HEK293 (cell line): ENCODE measurements around the gene ARSB.

ENCODE experiments used
- CTCF ChIA-PET: fragments of 350-600 bp; formaldehyde crosslinking; extraction: SDS; loops from one replicate; lab custom pipeline; 2021; ENCODE audit warnings: antibody characterized with exemption; lab: Yijun Ruan, JAX
- POLR2A ChIA-PET: fragments of 300-600 bp; formaldehyde crosslinking; extraction: SDS; loops from one replicate; lab custom pipeline; 2020; ENCODE audit warnings: antibody characterized with exemption, inconsistent platforms; lab: Yijun Ruan, JAX
- H3K27ac ChIP-seq: fragments of 200-500 bp; sonication (Bioruptor generic); 2 replicates; pipeline ENCODE4 v1.5.1; 2014; ENCODE audit warnings: low read depth, low read length, control low read depth, inconsistent platforms; ENCODE audit errors: extremely low read depth
- H3K36me3 ChIP-seq, 2 experiments: fragments of 200-500 bp in 1 of 2; sonication (Bioruptor generic) in 1 of 2; 1 replicate in 1 of 2; 2 replicates in 1 of 2; pipeline ENCODE4 v1.5.1; 2014 to 2017; ENCODE audit warnings: inconsistent platforms in 2 of 2, low read length in 2 of 2; ENCODE audit not compliant: control insufficient read depth in 2 of 2, insufficient read depth in 1 of 2
- H3K4me1 ChIP-seq: fragments of 200-500 bp; sonication (Bioruptor generic); 2 replicates; pipeline ENCODE4 v1.5.1; 2014; ENCODE audit warnings: mild to moderate bottlenecking, low read length, inconsistent platforms; ENCODE audit not compliant: control insufficient read depth, insufficient read depth
- H3K4me3 ChIP-seq: 2 replicates; pipeline ENCODE4 v1.5.1; 2011; ENCODE audit warnings: low read depth, mild to moderate bottlenecking, control low read depth, low read length, moderate library complexity
- H3K9me3 ChIP-seq: fragments of 200-500 bp; sonication (Bioruptor generic); 2 replicates; pipeline ENCODE4 v1.5.1; 2014; ENCODE audit warnings: low read depth, low read length, inconsistent platforms; ENCODE audit not compliant: control insufficient read depth, insufficient read depth
- EGR2 ChIP-seq: fragments of 450-650 bp; formaldehyde crosslinking; IDR thresholded peaks from 2 replicates; pipeline ENCODE4 v1.5.1; 2016; ENCODE audit warnings: low read depth, missing biosample characterization, missing genetic modification characterization
- HOXA7 ChIP-seq: sonication (generic); formaldehyde crosslinking; IDR thresholded peaks from 2 replicates; pipeline ENCODE4 v1.8.1; 2022; ENCODE audit warnings: missing genetic modification reagents, borderline replicate concordance
- PRDM1 ChIP-seq: fragments of 450-650 bp; formaldehyde crosslinking; IDR thresholded peaks from 2 replicates; pipeline ENCODE4; 2016; ENCODE audit warnings: missing biosample characterization, missing genetic modification characterization
- REPIN1 ChIP-seq: fragments of 450-650 bp; formaldehyde crosslinking; IDR thresholded peaks from 2 replicates; pipeline ENCODE4 v1.5.1; 2017; ENCODE audit warnings: missing biosample characterization, missing genetic modification characterization, low read depth
- SCRT1 ChIP-seq: fragments of 450-650 bp; formaldehyde crosslinking; IDR thresholded peaks from 2 replicates; pipeline ENCODE4 v1.5.1; 2016; ENCODE audit warnings: missing biosample characterization, missing genetic modification characterization, borderline replicate concordance
- ZBTB1 ChIP-seq: fragments of 450-650 bp; formaldehyde crosslinking; IDR thresholded peaks from 2 replicates; pipeline ENCODE4 v1.5.1; 2016; ENCODE audit warnings: missing biosample characterization, missing genetic modification characterization
- ZFHX2 ChIP-seq: fragments of 450-650 bp; formaldehyde crosslinking; conservative IDR thresholded peaks from 2 replicates; pipeline ENCODE4 v1.5.1; 2016; ENCODE audit warnings: missing biosample characterization, missing genetic modification characterization
- ZFP69B ChIP-seq: fragments of 450-650 bp; formaldehyde crosslinking; IDR thresholded peaks from 2 replicates; pipeline ENCODE4 v1.5.1; 2016; ENCODE audit warnings: missing biosample characterization, missing genetic modification characterization
- ZIC2 ChIP-seq: fragments of 450-650 bp; formaldehyde crosslinking; IDR thresholded peaks from 2 replicates; pipeline ENCODE4 v1.5.1; 2016; ENCODE audit warnings: missing biosample characterization, missing genetic modification characterization
- ZNF169 ChIP-seq: fragments of 450-650 bp; formaldehyde crosslinking; IDR thresholded peaks from 2 replicates; pipeline ENCODE4 v1.5.1; 2016; ENCODE audit warnings: missing biosample characterization, missing genetic modification characterization
- ZNF2 ChIP-seq: fragments of 450-650 bp; formaldehyde crosslinking; IDR thresholded peaks from 2 replicates; pipeline ENCODE4 v1.5.1; 2016; ENCODE audit warnings: missing biosample characterization, missing genetic modification characterization
- ZNF302 ChIP-seq: fragments of 450-650 bp; formaldehyde crosslinking; IDR thresholded peaks from 2 replicates; pipeline ENCODE4 v1.5.1; 2016; ENCODE audit warnings: missing biosample characterization, missing genetic modification characterization, low read depth
- ZNF391 ChIP-seq: fragments of 450-650 bp; formaldehyde crosslinking; IDR thresholded peaks from 2 replicates; pipeline ENCODE4 v1.5.1; 2016; ENCODE audit warnings: low read depth, missing biosample characterization, missing genetic modification characterization, borderline replicate concordance
- ZNF394 ChIP-seq: fragments of 450-650 bp; formaldehyde crosslinking; IDR thresholded peaks from 2 replicates; pipeline ENCODE4 v1.5.1; 2016; ENCODE audit warnings: missing biosample characterization, missing genetic modification characterization, mild to moderate bottlenecking, moderate library complexity, borderline replicate concordance
- ZNF610 ChIP-seq: fragments of 450-650 bp; formaldehyde crosslinking; IDR thresholded peaks from 2 replicates; pipeline ENCODE4 v1.5.1; 2016; ENCODE audit warnings: missing biosample characterization, missing genetic modification characterization, borderline replicate concordance
- TF ChIP-seq, protein P1 (sequence below): fragments of 450-650 bp; formaldehyde crosslinking; IDR thresholded peaks from 2 replicates; pipeline ENCODE4 v1.5.1; 2016; ENCODE audit warnings: missing biosample characterization, missing genetic modification characterization, borderline replicate concordance
- TF ChIP-seq, protein P2 (sequence below): fragments of 450-650 bp; formaldehyde crosslinking; IDR thresholded peaks from 2 replicates; pipeline ENCODE4 v1.5.1; 2016; ENCODE audit warnings: missing biosample characterization, missing genetic modification characterization
- TF ChIP-seq, protein P3 (sequence below): fragments of 450-650 bp; formaldehyde crosslinking; IDR thresholded peaks from 2 replicates; pipeline ENCODE4 v1.5.1; 2016; ENCODE audit warnings: missing biosample characterization, missing genetic modification characterization
- TF ChIP-seq, protein P4 (sequence below): sonication (generic); formaldehyde crosslinking; IDR thresholded peaks from 2 replicates; pipeline ENCODE4 v1.8.1; 2022; ENCODE audit warnings: mild to moderate bottlenecking, moderate library complexity, missing genetic modification reagents
- TF ChIP-seq, protein P5 (sequence below): fragments of 450-650 bp; formaldehyde crosslinking; IDR thresholded peaks from 2 replicates; pipeline ENCODE4 v1.5.1; 2017; ENCODE audit warnings: missing biosample characterization, missing genetic modification characterization
- TF ChIP-seq, protein P6 (sequence below): fragments of 450-650 bp; formaldehyde crosslinking; IDR thresholded peaks from 2 replicates; pipeline ENCODE4 v1.5.1; 2016; ENCODE audit warnings: missing biosample characterization, missing genetic modification characterization

ARSB gene

DNA sequence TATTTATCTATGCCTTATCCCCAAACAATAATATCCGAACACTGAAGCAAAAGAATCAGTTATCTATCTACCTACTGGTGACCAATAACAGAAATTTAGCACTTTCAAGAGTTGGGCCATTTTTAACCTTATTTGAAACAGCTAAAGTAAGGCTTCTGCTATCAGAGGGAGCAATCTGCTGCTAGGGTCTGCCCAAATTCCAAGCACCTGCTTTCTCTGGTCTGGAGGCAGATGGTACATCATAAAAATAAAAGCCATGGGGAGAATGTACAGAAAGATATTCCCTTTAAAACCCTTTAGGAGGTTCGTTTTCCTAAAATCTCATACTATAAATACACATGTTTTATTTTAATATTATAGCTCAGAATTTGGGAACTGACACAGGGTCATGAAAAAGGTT, 37.7 kb upstream of the ARSB start (continued):
- TF ChIP-seq, protein P1, sequence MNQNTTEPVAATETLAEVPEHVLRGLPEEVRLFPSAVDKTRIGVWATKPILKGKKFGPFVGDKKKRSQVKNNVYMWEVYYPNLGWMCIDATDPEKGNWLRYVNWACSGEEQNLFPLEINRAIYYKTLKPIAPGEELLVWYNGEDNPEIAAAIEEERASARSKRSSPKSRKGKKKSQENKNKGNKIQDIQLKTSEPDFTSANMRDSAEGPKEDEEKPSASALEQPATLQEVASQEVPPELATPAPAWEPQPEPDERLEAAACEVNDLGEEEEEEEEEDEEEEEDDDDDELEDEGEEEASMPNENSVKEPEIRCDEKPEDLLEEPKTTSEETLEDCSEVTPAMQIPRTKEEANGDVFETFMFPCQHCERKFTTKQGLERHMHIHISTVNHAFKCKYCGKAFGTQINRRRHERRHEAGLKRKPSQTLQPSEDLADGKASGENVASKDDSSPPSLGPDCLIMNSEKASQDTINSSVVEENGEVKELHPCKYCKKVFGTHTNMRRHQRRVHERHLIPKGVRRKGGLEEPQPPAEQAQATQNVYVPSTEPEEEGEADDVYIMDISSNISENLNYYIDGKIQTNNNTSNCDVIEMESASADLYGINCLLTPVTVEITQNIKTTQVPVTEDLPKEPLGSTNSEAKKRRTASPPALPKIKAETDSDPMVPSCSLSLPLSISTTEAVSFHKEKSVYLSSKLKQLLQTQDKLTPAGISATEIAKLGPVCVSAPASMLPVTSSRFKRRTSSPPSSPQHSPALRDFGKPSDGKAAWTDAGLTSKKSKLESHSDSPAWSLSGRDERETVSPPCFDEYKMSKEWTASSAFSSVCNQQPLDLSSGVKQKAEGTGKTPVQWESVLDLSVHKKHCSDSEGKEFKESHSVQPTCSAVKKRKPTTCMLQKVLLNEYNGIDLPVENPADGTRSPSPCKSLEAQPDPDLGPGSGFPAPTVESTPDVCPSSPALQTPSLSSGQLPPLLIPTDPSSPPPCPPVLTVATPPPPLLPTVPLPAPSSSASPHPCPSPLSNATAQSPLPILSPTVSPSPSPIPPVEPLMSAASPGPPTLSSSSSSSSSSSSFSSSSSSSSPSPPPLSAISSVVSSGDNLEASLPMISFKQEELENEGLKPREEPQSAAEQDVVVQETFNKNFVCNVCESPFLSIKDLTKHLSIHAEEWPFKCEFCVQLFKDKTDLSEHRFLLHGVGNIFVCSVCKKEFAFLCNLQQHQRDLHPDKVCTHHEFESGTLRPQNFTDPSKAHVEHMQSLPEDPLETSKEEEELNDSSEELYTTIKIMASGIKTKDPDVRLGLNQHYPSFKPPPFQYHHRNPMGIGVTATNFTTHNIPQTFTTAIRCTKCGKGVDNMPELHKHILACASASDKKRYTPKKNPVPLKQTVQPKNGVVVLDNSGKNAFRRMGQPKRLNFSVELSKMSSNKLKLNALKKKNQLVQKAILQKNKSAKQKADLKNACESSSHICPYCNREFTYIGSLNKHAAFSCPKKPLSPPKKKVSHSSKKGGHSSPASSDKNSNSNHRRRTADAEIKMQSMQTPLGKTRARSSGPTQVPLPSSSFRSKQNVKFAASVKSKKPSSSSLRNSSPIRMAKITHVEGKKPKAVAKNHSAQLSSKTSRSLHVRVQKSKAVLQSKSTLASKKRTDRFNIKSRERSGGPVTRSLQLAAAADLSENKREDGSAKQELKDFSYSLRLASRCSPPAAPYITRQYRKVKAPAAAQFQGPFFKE = no peak
- no peak for TF ChIP-seq SCRT1 (tag by site-specific recombination)
- TF ChIP-seq, protein P2, sequence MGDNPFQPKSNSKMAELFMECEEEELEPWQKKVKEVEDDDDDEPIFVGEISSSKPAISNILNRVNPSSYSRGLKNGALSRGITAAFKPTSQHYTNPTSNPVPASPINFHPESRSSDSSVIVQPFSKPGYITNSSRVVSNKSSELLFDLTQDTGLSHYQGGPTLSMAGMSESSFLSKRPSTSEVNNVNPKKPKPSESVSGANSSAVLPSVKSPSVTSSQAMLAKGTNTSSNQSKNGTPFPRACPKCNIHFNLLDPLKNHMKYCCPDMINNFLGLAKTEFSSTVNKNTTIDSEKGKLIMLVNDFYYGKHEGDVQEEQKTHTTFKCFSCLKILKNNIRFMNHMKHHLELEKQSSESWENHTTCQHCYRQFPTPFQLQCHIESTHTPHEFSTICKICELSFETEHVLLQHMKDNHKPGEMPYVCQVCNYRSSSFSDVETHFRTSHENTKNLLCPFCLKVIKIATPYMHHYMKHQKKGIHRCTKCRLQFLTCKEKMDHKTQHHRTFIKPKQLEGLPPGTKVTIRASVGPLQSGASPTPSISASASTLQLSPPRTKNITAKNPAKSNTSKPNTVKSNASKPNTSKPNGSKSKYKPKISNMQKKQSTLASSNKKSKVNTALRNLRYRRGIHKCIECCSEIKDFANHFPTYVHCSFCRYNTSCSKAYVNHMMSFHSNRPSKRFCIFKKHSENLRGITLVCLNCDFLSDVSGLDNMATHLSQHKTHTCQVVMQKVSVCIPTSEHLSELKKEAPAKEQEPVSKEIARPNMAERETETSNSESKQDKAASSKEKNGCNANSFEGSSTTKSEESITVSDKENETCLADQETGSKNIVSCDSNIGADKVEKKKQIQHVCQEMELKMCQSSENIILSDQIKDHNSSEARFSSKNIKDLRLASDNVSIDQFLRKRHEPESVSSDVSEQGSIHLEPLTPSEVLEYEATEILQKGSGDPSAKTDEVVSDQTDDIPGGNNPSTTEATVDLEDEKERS (tag by site-specific recombination) = no peak
- no peak for TF ChIP-seq ZIC2 (tag by site-specific recombination)
- TF ChIP-seq, protein P3, sequence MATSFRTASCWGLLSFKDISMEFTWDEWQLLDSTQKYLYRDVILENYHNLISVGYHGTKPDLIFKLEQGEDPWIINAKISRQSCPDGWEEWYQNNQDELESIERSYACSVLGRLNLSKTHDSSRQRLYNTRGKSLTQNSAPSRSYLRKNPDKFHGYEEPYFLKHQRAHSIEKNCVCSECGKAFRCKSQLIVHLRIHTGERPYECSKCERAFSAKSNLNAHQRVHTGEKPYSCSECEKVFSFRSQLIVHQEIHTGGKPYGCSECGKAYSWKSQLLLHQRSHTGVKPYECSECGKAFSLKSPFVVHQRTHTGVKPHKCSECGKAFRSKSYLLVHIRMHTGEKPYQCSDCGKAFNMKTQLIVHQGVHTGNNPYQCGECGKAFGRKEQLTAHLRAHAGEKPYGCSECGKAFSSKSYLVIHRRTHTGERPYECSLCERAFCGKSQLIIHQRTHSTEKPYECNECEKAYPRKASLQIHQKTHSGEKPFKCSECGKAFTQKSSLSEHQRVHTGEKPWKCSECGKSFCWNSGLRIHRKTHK (tag by site-specific recombination) = no peak
- no peak for TF ChIP-seq ZFP69B (tag by site-specific recombination)
- no peak for TF ChIP-seq ZNF2
- TF ChIP-seq ZNF610 (tag by site-specific recombination) = no peak
- TF ChIP-seq, protein P4, sequence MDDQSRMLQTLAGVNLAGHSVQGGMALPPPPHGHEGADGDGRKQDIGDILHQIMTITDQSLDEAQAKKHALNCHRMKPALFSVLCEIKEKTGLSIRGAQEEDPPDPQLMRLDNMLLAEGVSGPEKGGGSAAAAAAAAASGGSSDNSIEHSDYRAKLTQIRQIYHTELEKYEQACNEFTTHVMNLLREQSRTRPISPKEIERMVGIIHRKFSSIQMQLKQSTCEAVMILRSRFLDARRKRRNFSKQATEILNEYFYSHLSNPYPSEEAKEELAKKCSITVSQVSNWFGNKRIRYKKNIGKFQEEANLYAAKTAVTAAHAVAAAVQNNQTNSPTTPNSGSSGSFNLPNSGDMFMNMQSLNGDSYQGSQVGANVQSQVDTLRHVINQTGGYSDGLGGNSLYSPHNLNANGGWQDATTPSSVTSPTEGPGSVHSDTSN = no peak

DNA sequence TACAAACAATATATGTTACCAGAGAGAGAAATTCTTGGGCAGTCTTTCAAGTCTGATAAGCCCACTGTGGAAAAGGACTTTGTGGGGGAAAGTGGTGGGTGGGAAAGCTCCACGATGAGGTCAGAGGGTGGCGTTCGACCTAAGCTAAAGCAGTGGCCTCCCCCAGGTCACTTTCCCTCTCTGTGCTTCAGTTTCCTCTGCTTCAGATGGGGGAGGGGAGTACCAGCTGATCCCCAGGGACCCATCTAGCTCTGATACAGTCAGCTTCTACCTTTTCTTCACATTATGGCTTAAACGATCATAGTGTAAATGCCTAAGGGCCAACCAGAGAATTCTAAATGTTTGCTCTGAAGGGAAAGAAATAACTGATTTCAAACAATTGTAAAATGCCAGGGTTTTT, 36.6 kb upstream of the ARSB start:
- ChIA-PET POLR2A (no interaction called here), CTCF (interaction anchor here (0.6 to 9.6 kb wide), 23 partner anchors 8 to 1070 kb away, joined by 3 to 303 read pairs (median 4); partner anchors contain the start of gene ARSB)
- Histone ChIP-seq H3K4me3 (no peak overlapping the region), H3K36me3 (no peaks in the 10 kb centered on the region), H3K9me3 (no peaks in the 10 kb centered on the region), H3K27ac (no peak overlapping the region), H3K4me1 (peaks cover 5% of the 10 kb centered on the region)
- TF ChIP-seq ZNF2 = no peak
- TF ChIP-seq ZNF394 (tag by site-specific recombination) = no peak
- TF ChIP-seq, protein P5, sequence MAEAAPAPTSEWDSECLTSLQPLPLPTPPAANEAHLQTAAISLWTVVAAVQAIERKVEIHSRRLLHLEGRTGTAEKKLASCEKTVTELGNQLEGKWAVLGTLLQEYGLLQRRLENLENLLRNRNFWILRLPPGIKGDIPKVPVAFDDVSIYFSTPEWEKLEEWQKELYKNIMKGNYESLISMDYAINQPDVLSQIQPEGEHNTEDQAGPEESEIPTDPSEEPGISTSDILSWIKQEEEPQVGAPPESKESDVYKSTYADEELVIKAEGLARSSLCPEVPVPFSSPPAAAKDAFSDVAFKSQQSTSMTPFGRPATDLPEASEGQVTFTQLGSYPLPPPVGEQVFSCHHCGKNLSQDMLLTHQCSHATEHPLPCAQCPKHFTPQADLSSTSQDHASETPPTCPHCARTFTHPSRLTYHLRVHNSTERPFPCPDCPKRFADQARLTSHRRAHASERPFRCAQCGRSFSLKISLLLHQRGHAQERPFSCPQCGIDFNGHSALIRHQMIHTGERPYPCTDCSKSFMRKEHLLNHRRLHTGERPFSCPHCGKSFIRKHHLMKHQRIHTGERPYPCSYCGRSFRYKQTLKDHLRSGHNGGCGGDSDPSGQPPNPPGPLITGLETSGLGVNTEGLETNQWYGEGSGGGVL = peak; percentile 81
- peak; percentile 27; the same call in 1 of the 2 replicates for TF ChIP-seq EGR2 (tag by site-specific recombination)
- no peak for TF ChIP-seq ZNF302 (tag by site-specific recombination)
- no peak for TF ChIP-seq REPIN1 (tag by site-specific recombination)
- TF ChIP-seq ZNF391 (tag by site-specific recombination) = no peak
- peak; percentile 31; the same call in 1 of the 2 replicates for TF ChIP-seq ZFHX2
- TF ChIP-seq ZBTB1 (tag by site-specific recombination) = no peak
- TF ChIP-seq ZNF169 (tag by site-specific recombination) = no peak
- TF ChIP-seq, protein P6, sequence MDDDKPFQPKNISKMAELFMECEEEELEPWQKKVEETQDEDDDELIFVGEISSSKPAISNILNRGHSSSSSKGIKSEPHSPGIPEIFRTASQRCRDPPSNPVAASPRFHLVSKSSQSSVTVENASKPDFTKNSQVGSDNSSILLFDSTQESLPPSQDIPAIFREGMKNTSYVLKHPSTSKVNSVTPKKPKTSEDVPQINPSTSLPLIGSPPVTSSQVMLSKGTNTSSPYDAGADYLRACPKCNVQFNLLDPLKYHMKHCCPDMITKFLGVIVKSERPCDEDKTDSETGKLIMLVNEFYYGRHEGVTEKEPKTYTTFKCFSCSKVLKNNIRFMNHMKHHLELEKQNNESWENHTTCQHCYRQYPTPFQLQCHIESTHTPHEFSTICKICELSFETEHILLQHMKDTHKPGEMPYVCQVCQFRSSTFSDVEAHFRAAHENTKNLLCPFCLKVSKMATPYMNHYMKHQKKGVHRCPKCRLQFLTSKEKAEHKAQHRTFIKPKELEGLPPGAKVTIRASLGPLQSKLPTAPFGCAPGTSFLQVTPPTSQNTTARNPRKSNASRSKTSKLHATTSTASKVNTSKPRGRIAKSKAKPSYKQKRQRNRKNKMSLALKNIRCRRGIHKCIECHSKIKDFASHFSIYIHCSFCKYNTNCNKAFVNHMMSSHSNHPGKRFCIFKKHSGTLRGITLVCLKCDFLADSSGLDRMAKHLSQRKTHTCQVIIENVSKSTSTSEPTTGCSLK (tag by site-specific recombination) = no peak
- no peak for TF ChIP-seq HOXA7 (CRISPR knock-in tag)
- 0 out of 2 replicates have a peak, but pooled peaks have one; percentile 32 for TF ChIP-seq PRDM1 (tag by site-specific recombination)
